ENCODE measurements around the gene CPA4.

DNA sequence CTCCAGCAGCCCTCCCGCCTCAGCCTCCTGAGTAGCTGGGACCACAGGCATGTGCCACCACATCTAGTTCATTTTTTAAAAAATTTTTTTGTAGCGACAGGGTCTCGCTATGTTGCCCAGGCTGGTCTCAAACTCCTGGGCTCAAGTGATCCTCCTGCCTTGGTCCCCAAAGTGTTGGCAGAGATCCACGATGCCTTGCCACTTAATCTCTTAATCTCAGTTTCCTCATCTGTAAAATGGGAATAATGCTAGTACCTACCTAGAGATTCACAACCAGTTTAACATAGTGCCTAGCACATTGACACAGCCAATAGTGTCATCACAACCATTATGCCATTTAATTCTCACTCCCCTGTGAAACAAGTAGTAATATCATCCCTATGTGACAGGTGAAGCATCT lies 4.8 kb upstream of the CPA4 start:
- no peak for TF ChIP-seq POLR2A (IDR thresholded peaks at IDR 0.05)
- TF ChIP-seq, protein P1, sequence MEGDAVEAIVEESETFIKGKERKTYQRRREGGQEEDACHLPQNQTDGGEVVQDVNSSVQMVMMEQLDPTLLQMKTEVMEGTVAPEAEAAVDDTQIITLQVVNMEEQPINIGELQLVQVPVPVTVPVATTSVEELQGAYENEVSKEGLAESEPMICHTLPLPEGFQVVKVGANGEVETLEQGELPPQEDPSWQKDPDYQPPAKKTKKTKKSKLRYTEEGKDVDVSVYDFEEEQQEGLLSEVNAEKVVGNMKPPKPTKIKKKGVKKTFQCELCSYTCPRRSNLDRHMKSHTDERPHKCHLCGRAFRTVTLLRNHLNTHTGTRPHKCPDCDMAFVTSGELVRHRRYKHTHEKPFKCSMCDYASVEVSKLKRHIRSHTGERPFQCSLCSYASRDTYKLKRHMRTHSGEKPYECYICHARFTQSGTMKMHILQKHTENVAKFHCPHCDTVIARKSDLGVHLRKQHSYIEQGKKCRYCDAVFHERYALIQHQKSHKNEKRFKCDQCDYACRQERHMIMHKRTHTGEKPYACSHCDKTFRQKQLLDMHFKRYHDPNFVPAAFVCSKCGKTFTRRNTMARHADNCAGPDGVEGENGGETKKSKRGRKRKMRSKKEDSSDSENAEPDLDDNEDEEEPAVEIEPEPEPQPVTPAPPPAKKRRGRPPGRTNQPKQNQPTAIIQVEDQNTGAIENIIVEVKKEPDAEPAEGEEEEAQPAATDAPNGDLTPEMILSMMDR (IDR thresholded peaks at IDR 0.05) = no peak

All from lower leg skin (tissue), 3 donors.